Measurements from ENCODE around the gene KCNC4.
A peak's percentile ranks its signal among the peaks of the same experiment; 100 is the strongest.

Gene KCNC4

DNA sequence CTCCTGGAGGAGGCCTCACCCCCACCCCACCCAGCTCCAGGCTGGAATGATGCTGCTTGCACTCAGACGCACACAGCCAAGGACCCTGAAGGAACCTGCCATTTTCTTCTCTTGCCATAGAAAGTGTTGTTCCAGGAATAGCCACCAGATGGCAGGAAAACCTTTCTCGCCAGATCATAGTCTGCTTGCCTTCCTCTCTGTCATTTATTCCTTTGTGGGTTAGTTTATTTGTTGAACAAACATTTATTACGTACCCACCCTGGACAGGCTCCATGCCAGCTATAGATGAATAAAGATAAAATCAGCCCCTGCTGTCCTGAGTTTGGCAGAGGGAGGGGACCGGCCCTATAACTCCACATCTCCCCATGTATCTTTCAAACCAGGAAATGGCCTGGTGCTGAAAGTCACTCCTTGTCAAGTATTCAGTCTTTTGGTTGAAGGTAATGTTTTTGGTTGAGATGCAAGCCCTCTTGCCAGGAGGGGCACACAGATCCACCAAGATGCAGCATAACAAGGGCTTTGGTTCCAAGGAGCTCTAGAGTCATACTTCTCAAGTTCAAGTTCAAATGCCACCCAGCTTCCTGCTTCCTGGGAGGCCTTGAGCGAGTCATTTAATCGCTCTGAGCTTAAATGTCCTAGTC lies 7.0 kb upstream of the KCNC4 start:
- CTCF ChIA-PET, result interaction anchor here (0.5 to 12.5 kb wide), 33 partner anchors 9 to 964 kb away, joined by 3 to 457 read pairs (median 4); no protein-coding TSS in a partner anchor
- Histone ChIP-seq H3K36me3 (ENCODE audit: control insufficient read depth in 4 of 4, insufficient read depth in 4 of 4, low read length in 3 of 4) (no peaks in the 10 kb centered on the region), H3K9me3 (ENCODE audit: control extremely low read depth in 1 of 5, control insufficient read depth in 4 of 5, insufficient read depth in 2 of 5, low read depth in 1 of 5, low read length in 4 of 5) (no peaks in the 10 kb centered on the region), H3K27ac (ENCODE audit: insufficient read depth in 1 of 2, low read depth in 1 of 2, low read length in 2 of 2, poor library complexity in 1 of 2, severe bottlenecking in 2 of 2) (no peak overlapping the region), H3K27me3 (replicated peaks in 2 of 5; ENCODE audit: control insufficient read depth in 4 of 5, insufficient read depth in 5 of 5, low read length in 4 of 5) (no peaks in the 10 kb centered on the region), H3K4me1 (ENCODE audit: control extremely low read depth in 1 of 4, control insufficient read depth in 4 of 4, insufficient read depth in 4 of 4, low read length in 3 of 4) (no peaks in the 10 kb centered on the region), H3K4me3 (ENCODE audit: control insufficient read depth in 1 of 7, extremely low read depth in 1 of 7, insufficient read depth in 4 of 7, low read depth in 2 of 7, low read length in 6 of 7) (no peak overlapping the region)
- POLR2A ChIA-PET, result interaction anchor here (0.6 kb wide), 1 partner anchor 110 kb away, joined by 3 read pairs; no protein-coding TSS in a partner anchor
- WGBS (ENCODE audit: insufficient coverage), result 0% methylated on average over 1 of the region's 6 CpGs
- peak; percentile 76 to 89 (median 82) for DNase-seq

DNA sequence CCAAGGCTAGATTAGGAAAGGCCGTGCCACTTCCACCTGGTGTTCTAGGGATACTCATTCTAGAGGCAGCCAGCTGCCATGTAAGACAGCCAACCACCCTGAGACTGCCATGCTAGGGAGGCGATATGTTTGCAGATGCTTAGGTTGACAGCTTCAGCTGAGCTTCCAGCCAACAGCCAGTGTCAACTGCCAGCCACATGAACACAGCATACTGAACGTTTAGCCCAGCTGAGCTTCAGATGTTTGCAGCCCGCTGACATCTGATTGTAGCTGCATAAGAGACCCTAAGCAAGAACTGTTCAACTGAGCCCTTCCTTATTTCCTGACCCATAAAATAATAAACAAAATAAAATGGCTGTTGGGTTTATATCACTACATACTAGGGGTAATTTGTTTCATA lies 5.0 kb upstream of the KCNC4 start:
- Histone ChIP-seq H3K36me3 (ENCODE audit: control insufficient read depth in 4 of 4, insufficient read depth in 4 of 4, low read length in 3 of 4) (no peaks in the 10 kb centered on the region), H3K27me3 (replicated peaks in 2 of 5; ENCODE audit: control insufficient read depth in 4 of 5, insufficient read depth in 5 of 5, low read length in 4 of 5) (peaks cover 0 to 2% (median 0%) of the 10 kb centered on the region in 5 experiments), H3K4me3 (ENCODE audit: control insufficient read depth in 1 of 7, extremely low read depth in 1 of 7, insufficient read depth in 4 of 7, low read depth in 2 of 7, low read length in 6 of 7) (no peak overlapping the region), H3K27ac (ENCODE audit: insufficient read depth in 1 of 2, low read depth in 1 of 2, low read length in 2 of 2, poor library complexity in 1 of 2, severe bottlenecking in 2 of 2) (no peak overlapping the region), H3K9me3 (ENCODE audit: control extremely low read depth in 1 of 5, control insufficient read depth in 4 of 5, insufficient read depth in 2 of 5, low read depth in 1 of 5, low read length in 4 of 5) (no peaks in the 10 kb centered on the region), H3K4me1 (ENCODE audit: control extremely low read depth in 1 of 4, control insufficient read depth in 4 of 4, insufficient read depth in 4 of 4, low read length in 3 of 4) (peaks cover 0 to 8% (median 6%) of the 10 kb centered on the region in 4 experiments)
- CTCF ChIA-PET, result interaction anchor here (0.6 to 12.5 kb wide), 6 partner anchors 8 to 255 kb away, joined by 3 to 457 read pairs (median 7); no protein-coding TSS in a partner anchor
- DNase-seq, result no peak
- 100% methylated on average over 3 of the region's 4 CpGs for WGBS (ENCODE audit: insufficient coverage)
- POLR2A ChIA-PET, result no interaction called here

DNA sequence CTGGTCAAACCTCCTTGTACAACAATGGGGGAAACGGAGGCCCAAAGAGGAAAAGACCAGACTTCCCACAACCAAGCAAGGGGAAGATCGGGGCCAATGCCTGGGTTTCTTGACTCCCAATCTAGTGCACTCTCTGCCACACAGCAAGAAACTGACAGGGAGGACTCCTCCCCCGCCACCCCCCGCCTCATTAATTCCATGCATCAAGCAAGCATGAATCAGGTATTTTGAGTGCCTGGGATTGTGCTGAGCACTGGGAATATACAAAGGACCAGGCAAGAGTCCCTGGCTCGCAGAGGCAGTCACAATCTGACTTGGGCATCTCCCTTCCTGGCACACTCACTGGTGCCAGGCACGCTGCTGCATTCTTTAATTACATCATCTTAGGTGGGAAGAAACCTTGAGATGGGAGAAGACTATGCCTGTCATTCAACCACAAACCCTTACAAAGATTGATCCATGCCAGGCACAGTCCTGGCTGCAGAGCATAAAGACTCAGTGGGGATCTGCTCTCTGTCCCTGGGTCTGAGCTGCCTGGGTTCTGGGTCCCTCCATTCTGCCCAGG lies 4.4 kb upstream of the KCNC4 start:
- Histone ChIP-seq H3K4me3 (ENCODE audit: control insufficient read depth in 1 of 7, extremely low read depth in 1 of 7, insufficient read depth in 4 of 7, low read depth in 2 of 7, low read length in 6 of 7) (no peak overlapping the region), H3K27ac (ENCODE audit: insufficient read depth in 1 of 2, low read depth in 1 of 2, low read length in 2 of 2, poor library complexity in 1 of 2, severe bottlenecking in 2 of 2) (no peak overlapping the region), H3K36me3 (ENCODE audit: control insufficient read depth in 4 of 4, insufficient read depth in 4 of 4, low read length in 3 of 4) (no peaks in the 10 kb centered on the region), H3K4me1 (ENCODE audit: control extremely low read depth in 1 of 4, control insufficient read depth in 4 of 4, insufficient read depth in 4 of 4, low read length in 3 of 4) (peaks cover 0 to 9% (median 8%) of the 10 kb centered on the region in 4 experiments), H3K27me3 (replicated peaks in 2 of 5; ENCODE audit: control insufficient read depth in 4 of 5, insufficient read depth in 5 of 5, low read length in 4 of 5) (peaks cover 0 to 2% (median 0%) of the 10 kb centered on the region in 5 experiments), H3K9me3 (ENCODE audit: control extremely low read depth in 1 of 5, control insufficient read depth in 4 of 5, insufficient read depth in 2 of 5, low read depth in 1 of 5, low read length in 4 of 5) (no peaks in the 10 kb centered on the region)
- whole genome bisulfite sequencing (ENCODE audit: insufficient coverage), result 100% methylated on average over 3 of the region's 6 CpGs
- POLR2A ChIA-PET, result no interaction called here
- CTCF ChIA-PET, result interaction anchor here (1.0 to 12.5 kb wide), 7 partner anchors 8 to 291 kb away, joined by 3 to 457 read pairs (median 40); partner anchors contain the start of gene RBM15
- no peak for DNase-seq

DNA sequence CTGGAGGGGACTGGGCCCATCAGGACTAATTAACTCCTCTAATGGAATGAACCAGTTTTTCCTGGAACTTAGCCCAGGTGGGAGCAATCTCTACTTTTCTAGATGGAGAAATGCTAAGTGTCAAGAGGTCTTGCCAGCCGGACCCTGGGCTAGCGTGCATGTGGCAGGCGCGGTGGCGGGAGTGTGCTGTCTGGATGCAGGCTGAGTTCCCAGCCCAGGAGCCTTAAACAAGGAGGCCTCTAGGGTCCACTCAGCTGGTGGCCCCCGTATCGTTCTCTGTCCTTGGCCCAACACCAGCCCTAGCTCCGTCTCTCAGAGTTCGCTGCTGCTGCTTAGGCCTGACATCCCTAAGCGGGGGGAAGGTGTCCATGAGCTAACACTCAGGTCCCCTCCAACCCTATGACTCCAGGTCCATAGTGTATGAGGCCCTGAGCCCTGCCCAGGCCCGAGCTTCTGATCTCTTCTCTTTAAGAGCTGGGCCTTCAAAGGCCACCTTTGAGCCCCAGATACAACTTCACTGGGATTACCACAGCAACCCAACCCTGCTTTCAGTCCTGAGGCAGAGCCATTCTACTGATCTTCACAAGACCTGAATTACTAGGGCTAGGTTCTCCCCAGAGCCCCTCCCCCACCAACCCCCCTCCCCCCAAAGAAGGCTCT lies 3.7 kb upstream of the KCNC4 start:
- POLR2A ChIA-PET, result interaction anchor here (0.7 kb wide), 1 partner anchor 39 kb away, joined by 3 read pairs; no protein-coding TSS in a partner anchor
- WGBS (ENCODE audit: insufficient coverage), result 99% methylated on average over 11 of the region's 11 CpGs
- H3K27me3 ChIP-seq (replicated peaks in 2 of 5; ENCODE audit: control insufficient read depth in 4 of 5, insufficient read depth in 5 of 5, low read length in 4 of 5), result peaks cover 0 to 5% (median 4%) of the 10 kb centered on the region in 5 experiments

DNA sequence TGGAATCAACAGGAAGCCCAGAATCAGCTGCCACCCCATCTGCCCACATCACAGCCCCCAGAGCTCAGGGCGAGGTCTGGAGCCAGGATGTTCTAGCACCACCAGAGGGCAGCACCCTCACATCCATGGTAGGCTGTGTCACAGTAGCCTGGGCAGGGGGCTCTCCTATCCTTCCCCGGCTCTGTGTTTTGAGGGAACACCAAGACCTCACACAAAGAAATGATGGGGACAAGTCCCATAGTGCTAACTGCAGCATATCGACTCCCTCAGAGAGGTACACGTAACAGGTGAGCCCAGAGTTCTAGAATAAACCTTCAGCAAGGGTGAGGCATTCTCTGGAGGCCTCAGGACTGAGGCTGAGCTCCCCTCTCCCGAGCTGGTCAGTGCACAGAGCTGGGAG lies 2.3 kb upstream of the KCNC4 start:
- Histone ChIP-seq H3K4me3 (ENCODE audit: control insufficient read depth in 1 of 7, extremely low read depth in 1 of 7, insufficient read depth in 4 of 7, low read depth in 2 of 7, low read length in 6 of 7) (no peak overlapping the region), H3K9me3 (ENCODE audit: control extremely low read depth in 1 of 5, control insufficient read depth in 4 of 5, insufficient read depth in 2 of 5, low read depth in 1 of 5, low read length in 4 of 5) (no peaks in the 10 kb centered on the region), H3K27me3 (replicated peaks in 2 of 5; ENCODE audit: control insufficient read depth in 4 of 5, insufficient read depth in 5 of 5, low read length in 4 of 5) (peaks cover 0 to 19% (median 16%) of the 10 kb centered on the region in 5 experiments), H3K27ac (ENCODE audit: insufficient read depth in 1 of 2, low read depth in 1 of 2, low read length in 2 of 2, poor library complexity in 1 of 2, severe bottlenecking in 2 of 2) (no peak overlapping the region), H3K36me3 (ENCODE audit: control insufficient read depth in 4 of 4, insufficient read depth in 4 of 4, low read length in 3 of 4) (no peaks in the 10 kb centered on the region), H3K4me1 (ENCODE audit: control extremely low read depth in 1 of 4, control insufficient read depth in 4 of 4, insufficient read depth in 4 of 4, low read length in 3 of 4) (peaks cover 0 to 30% (median 23%) of the 10 kb centered on the region in 4 experiments)
- ChIA-PET POLR2A (interaction anchor here (0.6 to 1.3 kb wide), 3 partner anchors 102 to 288 kb away, joined by 3 to 5 read pairs (median 5); no protein-coding TSS in a partner anchor), CTCF (interaction anchor here (0.6 to 12.5 kb wide), 42 partner anchors 9 to 289 kb away, joined by 3 to 457 read pairs (median 5); partner anchors contain the start of gene RBM15)
- DNase-seq, result peak; percentile 53 to 78 (median 72)
- WGBS (ENCODE audit: insufficient coverage), result 43% methylated on average over 4 of the region's 5 CpGs

More for the DNA sequence above, 3.7 kb upstream of the KCNC4 start:
- no peak for DNase-seq
- no peak overlapping the region for H3K4me3 ChIP-seq (ENCODE audit: control insufficient read depth in 1 of 7, extremely low read depth in 1 of 7, insufficient read depth in 4 of 7, low read depth in 2 of 7, low read length in 6 of 7)
- no peaks in the 10 kb centered on the region for H3K9me3 ChIP-seq (ENCODE audit: control extremely low read depth in 1 of 5, control insufficient read depth in 4 of 5, insufficient read depth in 2 of 5, low read depth in 1 of 5, low read length in 4 of 5)
- H3K36me3 ChIP-seq (ENCODE audit: control insufficient read depth in 4 of 4, insufficient read depth in 4 of 4, low read length in 3 of 4), result no peaks in the 10 kb centered on the region
- CTCF ChIA-PET, result interaction anchor here (0.6 to 12.5 kb wide), 19 partner anchors 9 to 290 kb away, joined by 3 to 457 read pairs (median 12); partner anchors contain the start of gene RBM15
- H3K27ac ChIP-seq (ENCODE audit: insufficient read depth in 1 of 2, low read depth in 1 of 2, low read length in 2 of 2, poor library complexity in 1 of 2, severe bottlenecking in 2 of 2), result no peak overlapping the region
- peaks cover 0 to 16% (median 15%) of the 10 kb centered on the region in 4 experiments for H3K4me1 ChIP-seq (ENCODE audit: control extremely low read depth in 1 of 4, control insufficient read depth in 4 of 4, insufficient read depth in 4 of 4, low read length in 3 of 4)

DNA sequence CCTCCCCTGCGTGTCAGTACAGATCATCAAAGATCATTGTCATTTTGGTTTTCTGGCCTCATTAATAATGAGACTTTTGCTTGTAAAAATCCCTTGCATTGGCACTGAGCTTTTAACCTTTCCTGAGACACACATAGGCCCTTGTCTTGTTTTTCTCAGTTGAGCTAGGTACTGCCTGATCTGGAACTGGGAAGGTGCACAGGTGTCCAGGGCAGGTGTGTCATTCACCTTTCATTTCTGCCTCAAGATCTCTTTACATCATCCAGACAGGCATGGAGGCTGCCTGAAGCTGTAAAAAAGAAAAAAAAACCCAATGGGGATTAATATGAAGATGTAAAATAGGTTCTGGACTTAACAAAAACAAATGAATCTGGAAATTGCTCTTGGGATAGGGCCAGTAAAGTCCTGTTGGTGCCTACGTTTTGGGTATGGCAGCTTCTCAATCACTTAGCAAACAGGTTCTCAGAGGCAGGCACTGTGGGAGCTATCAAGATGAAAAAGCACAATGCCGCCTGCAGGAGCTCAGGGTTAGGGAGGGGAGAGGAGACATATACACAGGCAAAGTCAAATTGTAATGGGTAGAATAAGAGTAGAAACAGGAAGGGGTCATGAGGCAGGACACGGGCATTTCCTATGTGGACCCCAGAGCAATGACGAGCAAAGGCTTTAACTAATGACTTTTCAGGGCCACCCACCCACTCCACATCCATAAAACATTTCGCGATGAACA lies 1.0 kb upstream of the KCNC4 start:
- CTCF ChIA-PET, result interaction anchor here (0.9 to 12.5 kb wide), 28 partner anchors 8 to 287 kb away, joined by 3 to 457 read pairs (median 8); partner anchors contain the start of gene RBM15
- Histone ChIP-seq H3K27ac (ENCODE audit: insufficient read depth in 1 of 2, low read depth in 1 of 2, low read length in 2 of 2, poor library complexity in 1 of 2, severe bottlenecking in 2 of 2) (peak overlapping the region in 1 of 2 experiments; percentile 77), H3K9me3 (ENCODE audit: control extremely low read depth in 1 of 5, control insufficient read depth in 4 of 5, insufficient read depth in 2 of 5, low read depth in 1 of 5, low read length in 4 of 5) (no peaks in the 10 kb centered on the region), H3K4me1 (ENCODE audit: control extremely low read depth in 1 of 4, control insufficient read depth in 4 of 4, insufficient read depth in 4 of 4, low read length in 3 of 4) (peaks cover 0 to 31% (median 23%) of the 10 kb centered on the region in 4 experiments), H3K36me3 (ENCODE audit: control insufficient read depth in 4 of 4, insufficient read depth in 4 of 4, low read length in 3 of 4) (no peaks in the 10 kb centered on the region), H3K4me3 (ENCODE audit: control insufficient read depth in 1 of 7, extremely low read depth in 1 of 7, insufficient read depth in 4 of 7, low read depth in 2 of 7, low read length in 6 of 7) (peak overlapping the region in 5 of 7 experiments; percentile 47 to 79 (median 74)), H3K27me3 (replicated peaks in 2 of 5; ENCODE audit: control insufficient read depth in 4 of 5, insufficient read depth in 5 of 5, low read length in 4 of 5) (peaks cover 0 to 21% (median 19%) of the 10 kb centered on the region in 5 experiments)
- 60% methylated on average over 3 of the region's 7 CpGs for WGBS (ENCODE audit: insufficient coverage)
- peak in 2 of 3 donors; percentile 17 to 23 for DNase-seq
- POLR2A ChIA-PET, result interaction anchor here (0.7 kb wide), 1 partner anchor 109 kb away, joined by 3 read pairs; no protein-coding TSS in a partner anchor

All from common myeloid progenitor, CD34-positive (primary cell).